ENCODE measurements around the gene LAPTM5.
"Not testable (repeated sequence)": the region's sequence is repeated elsewhere in the genome, so short reads cannot be mapped to it uniquely, and the experiment has no call there.

LAPTM5 gene, protein sequence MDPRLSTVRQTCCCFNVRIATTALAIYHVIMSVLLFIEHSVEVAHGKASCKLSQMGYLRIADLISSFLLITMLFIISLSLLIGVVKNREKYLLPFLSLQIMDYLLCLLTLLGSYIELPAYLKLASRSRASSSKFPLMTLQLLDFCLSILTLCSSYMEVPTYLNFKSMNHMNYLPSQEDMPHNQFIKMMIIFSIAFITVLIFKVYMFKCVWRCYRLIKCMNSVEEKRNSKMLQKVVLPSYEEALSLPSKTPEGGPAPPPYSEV

GRCh38 chr1:30757352-30758120, at the start of gene LAPTM5:
Gene LAPTM5, minus strand, starts transcription at chr1:30757774. Its CDS starts 29 bp downstream, at chr1:30757745.
- peak; percentile 56 for DNase-seq

DNA sequence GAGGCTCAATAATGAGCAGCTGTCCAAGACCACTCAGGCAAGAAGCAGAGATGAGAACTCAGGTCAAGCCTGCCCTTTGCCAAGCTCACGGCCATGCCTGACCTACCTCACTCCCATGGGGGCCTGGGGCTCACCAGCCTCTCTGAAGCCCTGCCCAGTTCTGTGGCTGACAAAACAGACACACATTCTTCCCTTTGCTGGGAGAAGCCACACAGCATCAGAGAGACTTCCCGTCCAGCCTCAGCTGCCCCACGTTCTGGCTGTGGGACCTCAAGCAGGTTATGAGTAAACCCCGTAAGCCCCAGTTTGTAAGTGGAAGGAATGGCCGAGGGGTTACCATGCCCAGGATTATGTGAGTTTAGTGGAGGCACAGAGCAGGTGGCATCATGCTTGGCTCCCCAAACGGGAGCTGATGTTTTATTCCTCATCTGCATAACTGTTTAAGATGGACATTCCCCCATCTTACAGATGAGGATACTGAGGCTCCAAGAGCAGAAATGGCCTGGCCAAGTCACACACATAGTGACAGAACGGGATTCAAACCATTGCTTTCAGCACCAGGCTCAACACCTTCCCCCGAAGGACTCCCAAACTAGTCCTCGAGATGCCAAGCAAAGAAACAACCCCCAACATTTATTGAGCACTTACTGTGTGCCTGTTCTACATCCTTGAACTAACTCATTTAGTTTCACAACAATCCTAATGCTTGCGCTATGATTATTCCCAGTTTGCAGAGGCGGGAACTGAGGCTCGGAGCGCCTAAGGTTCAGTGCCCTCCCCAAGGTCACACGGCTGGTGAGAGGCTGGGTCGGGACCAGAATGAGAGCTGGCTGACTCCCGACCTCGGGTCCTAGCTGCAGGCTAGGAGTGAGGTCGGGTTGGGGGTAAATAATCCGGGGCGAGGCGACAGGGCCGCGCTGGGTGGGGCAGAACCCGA, 49.1 kb upstream of the LAPTM5 start:
- no peak for DNase-seq

GRCh38 chr1:30805304-30806003, 47.9 kb upstream of the LAPTM5 start:
- no peak for DNase-seq

GRCh38 chr1:30804822-30805221, 47.2 kb upstream of the LAPTM5 start:
- no peak for DNase-seq

DNA sequence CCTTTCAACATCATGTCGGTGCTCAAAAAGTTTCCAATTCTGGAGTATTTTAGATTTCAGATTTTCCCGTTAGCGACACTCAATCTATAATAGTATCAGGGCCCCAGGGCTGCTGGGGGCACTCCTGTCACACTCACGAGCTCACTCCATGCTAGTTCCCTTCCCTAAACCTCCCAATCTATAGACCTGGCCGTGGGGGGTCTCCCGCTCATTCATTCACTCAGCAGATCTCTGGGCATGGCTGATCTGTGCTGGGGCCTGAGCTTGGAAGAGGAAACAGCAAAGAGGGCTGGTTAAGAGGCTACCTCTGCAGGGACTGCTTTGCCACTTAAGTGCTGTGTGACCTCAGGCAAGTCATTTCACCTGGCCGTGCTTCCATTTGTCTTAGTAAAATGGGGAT, 46.8 kb upstream of the LAPTM5 start:
- DNase-seq = no peak

DNA sequence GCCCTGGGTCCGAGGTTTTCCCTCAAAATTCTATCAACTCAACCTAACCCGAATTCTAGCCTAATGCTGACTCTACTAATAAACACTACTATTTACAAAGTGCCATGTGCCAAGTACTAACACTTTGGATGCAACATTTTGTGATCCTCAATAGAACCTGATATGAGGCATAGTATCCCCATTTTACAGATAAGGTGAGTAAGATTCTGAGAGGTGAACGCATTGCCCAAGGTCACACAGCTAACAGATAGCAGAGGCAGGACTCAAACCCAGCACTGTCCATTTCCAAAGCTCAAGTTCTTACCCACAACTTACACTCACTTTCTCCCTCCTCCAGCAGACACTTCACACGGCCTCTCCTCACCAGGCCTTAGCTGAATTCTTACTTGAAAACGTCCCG, 46.0 kb upstream of the LAPTM5 start:
- DNase-seq = no peak

DNA sequence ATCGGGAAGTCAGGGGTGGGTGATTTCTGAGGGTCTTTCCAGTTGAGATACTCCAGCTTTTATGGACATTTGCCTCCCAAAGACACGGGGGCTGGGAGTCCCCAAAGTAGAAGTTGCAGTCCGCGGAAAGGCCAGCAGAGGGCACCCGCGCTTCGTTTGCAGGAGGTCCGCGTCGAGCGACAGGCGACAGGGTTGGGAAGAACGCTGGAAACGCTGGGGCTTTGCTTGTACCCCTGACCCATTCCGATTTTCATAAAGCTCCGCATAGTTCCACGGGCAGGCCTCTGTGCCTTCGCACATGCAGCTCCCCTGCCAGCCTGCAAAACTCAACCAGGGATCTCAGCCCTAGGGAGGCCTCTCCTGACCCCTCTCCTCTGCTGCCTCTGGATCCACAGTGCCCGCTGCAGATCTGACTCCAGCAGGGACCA, 44.2 kb upstream of the LAPTM5 start:
- peak; percentile 81 for DNase-seq

DNA sequence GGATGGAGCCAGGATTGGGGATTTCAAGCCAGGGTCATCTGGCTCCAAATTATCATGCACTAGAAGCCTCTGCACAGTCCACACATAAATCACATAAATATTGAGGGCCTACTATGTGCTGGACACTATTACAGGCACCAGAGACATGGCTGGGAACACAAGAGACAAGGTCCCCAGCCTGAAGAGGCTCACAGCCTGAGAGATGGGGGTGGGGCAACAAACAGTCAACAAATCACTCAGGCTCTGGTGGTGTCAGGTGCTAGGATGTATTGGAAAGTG, 41.6 kb upstream of the LAPTM5 start:
- DNase-seq = no peak

- DNase-seq = no peak
Measured at GRCh38 chr1:30798389-30799232, 41.0 kb upstream of the LAPTM5 start.

GRCh38 chr1:30795026-30795425, 37.5 kb upstream of the LAPTM5 start:
- no peak for DNase-seq

GRCh38 chr1:30794260-30794659, 36.7 kb upstream of the LAPTM5 start:
- DNase-seq = no peak

DNA sequence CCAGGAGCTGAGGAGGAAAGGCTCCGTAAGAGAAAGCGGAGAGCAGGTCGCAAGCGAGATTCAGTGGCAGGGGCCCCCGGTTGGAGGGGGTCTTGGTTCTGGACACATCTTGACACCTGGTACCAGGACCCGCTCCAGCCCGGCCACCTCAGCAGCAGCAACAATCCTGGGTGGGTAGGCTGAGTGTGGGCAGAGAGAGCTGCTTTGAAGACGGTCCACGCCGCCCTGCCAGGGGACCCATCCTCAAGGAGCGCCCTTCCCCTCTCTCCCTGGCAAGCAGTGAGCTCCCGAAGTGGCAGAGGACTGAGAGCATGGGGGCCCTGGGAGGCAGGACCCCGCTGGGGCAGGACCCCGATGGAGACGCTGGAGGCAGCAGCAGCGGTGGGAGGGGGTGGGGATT, 35.6 kb upstream of the LAPTM5 start:
- no peak for DNase-seq

DNA sequence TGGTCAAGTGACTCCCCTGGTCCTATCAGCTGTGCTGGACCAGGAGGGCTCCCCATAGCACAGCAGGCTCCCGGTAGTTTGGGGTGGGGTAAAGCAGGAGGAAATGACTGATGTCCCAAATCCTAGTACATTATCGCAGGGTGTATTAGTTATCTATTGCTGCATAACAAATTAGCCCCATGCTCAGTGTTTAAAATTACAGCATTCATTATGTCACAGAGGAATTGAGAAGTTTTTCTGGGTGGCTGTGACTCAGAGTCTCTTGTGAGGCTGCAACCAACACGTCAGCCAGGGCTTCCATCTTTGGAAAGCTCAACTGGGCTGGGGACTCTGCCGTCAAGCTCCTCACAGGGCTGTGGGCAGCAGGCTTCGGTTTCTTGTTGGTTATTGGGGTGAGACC, 34.3 kb upstream of the LAPTM5 start:
- DNase-seq = no peak

- DNase-seq = no peak
Measured at GRCh38 chr1:30790850-30791778, 33.5 kb upstream of the LAPTM5 start.

DNA sequence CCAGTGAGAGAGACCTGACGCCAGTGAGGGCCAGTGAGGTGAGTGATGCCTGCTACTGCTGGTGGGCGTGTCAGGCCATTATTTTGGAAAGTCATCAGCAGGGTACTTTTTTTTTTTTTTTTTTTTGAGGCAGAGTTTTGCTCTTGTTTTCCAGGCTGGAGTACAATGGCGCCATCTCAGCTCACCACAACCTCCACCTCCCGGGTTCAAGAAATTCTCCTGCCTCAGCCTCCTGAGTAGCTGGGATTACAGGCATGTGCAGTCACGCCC, 32.6 kb upstream of the LAPTM5 start:
- not testable (repeated sequence) for DNase-seq

DNA sequence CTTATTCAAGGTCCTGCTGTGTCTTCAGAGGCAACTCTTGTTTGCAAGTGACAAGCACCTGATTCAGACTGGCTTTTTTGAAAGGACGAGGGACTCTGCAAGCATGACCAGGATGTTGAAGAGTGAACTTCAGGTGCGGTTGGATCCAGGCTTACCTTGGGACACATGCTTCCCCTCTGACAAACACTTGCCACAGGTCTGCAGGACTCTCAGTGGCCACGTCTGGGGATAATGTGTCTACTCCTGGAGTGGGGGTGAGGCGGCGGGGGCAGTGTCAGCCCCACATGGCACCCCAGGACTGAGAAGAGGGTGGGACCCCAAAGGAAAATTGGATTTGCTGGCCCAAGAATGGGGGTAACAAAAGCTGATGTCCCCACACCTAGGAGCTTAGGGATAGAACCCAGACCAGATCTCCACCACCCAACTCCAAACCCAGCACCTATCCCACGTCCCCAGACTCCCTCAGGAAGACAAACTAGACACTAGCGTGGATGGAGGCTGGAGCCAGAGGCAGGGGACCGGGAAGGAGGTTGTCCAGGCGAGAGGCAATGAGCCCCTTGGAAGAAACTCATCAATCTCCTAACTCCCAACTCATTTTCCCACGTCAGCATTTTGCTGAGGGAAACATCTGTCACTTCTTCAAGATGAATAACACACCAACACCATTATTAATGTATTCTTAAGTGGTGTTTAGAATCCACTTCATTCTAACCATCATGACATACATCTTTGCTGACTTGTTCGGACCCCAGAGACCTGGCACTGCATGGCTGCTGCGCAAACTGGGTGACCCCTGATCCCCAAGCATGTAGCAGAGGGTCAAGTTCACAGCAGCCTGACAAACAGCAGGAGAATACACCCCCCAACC, 32.0 kb upstream of the LAPTM5 start:
- DNase-seq = no peak

DNA sequence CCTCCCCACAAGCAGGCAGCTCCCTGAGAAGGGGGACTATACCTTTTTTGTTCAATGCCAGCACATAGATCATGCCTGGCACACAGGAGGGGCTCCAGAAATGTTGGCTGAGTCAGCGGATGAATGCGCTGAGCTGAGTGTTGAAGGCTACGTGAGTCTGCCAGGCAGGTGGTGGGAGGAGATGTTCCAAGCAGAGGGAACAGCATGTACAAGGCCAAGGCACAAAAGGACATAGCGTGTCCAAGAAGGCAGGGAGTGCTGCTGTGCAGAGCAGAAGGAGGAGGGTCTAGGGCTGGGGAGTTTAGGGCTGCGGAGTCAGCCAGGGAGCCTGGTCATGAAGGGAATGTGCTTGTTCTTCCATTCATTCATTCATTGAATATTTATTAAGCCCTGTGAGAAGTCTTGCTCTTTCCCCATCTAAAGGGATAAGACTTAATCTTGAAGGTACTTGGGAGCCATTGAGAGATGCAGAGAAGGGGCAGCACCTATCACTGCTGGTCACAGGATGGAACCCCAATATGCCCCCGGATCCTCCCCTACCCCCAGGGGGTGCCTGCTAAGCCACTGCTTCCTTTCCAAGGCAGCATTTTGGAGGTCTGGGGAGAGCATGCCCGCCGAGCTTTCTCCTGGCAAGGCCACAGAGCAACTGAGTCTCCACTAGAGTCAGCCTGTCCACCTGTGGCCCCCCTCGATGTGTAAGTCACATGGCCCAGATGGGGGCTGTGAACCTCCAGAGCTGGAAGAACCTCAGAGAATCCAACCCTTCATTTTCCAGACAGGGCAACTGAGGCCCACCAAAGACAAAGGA, 31.2 kb upstream of the LAPTM5 start:
- DNase-seq = no peak

DNA sequence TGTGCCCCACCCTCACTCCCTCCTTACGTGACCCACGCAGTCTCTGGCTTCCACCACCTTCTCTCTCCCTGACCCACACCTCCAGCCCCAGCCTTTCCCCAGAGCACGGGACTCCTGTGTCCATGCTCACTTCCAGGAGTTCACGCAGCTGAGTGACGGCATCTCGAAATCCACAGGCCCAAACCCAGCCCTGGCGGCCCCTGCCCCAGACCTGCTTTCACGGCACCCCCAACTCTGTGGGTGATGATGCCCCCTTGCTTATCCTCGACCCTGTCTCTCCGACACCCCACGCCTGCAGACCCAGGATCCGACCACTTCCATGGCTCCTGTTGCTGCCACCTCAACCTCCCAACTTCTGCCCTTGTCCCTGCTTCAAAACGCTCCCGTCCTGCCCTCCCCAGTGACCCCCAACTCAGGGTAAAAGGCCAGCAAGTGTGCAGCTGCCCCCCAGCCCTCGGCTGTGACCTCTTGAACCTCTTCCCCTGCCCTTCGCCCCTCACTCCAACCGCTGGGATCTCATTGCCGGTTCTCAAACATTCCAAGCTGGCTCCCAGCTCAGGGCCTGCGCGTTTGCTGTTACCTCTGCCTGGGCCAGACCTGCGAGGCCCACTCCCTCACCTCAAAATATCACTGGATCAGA, 30.4 kb upstream of the LAPTM5 start:
- no peak for DNase-seq

DNA sequence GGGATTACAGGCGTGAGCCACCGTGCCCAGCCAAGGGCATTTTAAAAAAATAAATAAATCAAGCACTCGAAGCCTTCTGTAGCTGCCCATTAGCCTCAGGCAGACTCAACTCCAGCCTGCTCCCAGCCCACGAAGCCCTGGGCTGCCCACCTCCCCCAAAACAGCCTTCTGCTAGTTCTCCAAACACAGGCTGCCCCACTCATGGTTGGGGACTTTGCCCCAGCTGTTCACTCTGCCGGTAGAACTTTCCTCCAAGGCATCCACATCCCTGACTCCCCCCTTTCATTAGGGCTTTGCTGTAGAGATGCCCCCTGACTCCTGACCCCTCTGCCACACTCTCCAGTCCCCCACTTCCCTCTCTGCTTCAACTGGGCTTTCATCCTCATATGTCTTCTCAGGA, 29.7 kb upstream of the LAPTM5 start:
- no peak for DNase-seq
